AG04450 (cell line): ENCODE results near the gene GTF2A1L. TPM values are rescaled to one million over a fixed set of nuclear protein-coding genes. Genes with fewer than 3 reads are reported as not detected.
"Not testable (repeated sequence)": the region's sequence is repeated elsewhere in the genome, so short reads cannot be mapped to it uniquely, and the experiment has no call there.

ENCODE experiments used
- CTCF ChIA-PET: fragments of 300-600, 350-600 bp; formaldehyde crosslinking; extraction: SDS; loops from one replicate; lab custom pipeline; 2022; ENCODE audit warnings: antibody characterized with exemption, inconsistent platforms; lab: Charles Lee
- POLR2A ChIA-PET: fragments of 350-600 bp; formaldehyde crosslinking; extraction: SDS; loops from one replicate; lab custom pipeline; 2021; ENCODE audit warnings: antibody characterized with exemption, inconsistent platforms; lab: Yijun Ruan, JAX
- DNase-seq: peaks from one replicate; pipeline ENCODE4 v3.0.0-alpha.2; 2011; ENCODE audit warnings: low read depth, low spot score
- H3K27ac ChIP-seq: one replicate; pipeline ENCODE4 v1.5.1; 2012; ENCODE audit warnings: low read depth, low read length, control low read depth
- H3K27me3 ChIP-seq: one replicate; pipeline ENCODE4 v1.6.0; 2012; ENCODE audit warnings: low read length; ENCODE audit not compliant: control insufficient read depth, insufficient read depth
- H3K4me3 ChIP-seq: 2 replicates; pipeline ENCODE4 v1.5.1; 2011; ENCODE audit warnings: mild to moderate bottlenecking, low read depth, low read length, control low read depth
- H3K9me3 ChIP-seq: 2 replicates; pipeline ENCODE4 v1.5.1; 2012; ENCODE audit warnings: low read length; ENCODE audit not compliant: control insufficient read depth, insufficient read depth
- CTCF ChIP-seq: IDR thresholded peaks from 2 replicates; pipeline ENCODE4 v1.5.1; 2011; ENCODE audit warnings: low read depth, low read length, control low read depth, inconsistent platforms
- polyA plus RNA-seq: library from polyadenylated mRNA; depleted of rRNA; stranded (reverse); fragments of >200 nt; gene quantifications from 2 replicates; pipeline ENCODE4 v1.2.3, GENCODE V29; 2011

GTF2A1L gene
- polyA plus RNA-seq, 1 experiment: 0.19 TPM

GRCh38 chr2:48601349-48601748 is 16.3 kb upstream of the GTF2A1L start:
- no peak overlapping the region for H3K4me3 ChIP-seq
- CTCF ChIA-PET: interaction anchor here (0.9 to 2.4 kb wide), 4 partner anchors 10 to 1802 kb away, joined by 3 to 16 read pairs (median 7); no protein-coding TSS in a partner anchor
- TF ChIP-seq CTCF: peak; percentile 83
- no peaks in the 10 kb centered on the region for H3K9me3 ChIP-seq
- H3K27ac ChIP-seq: no peak overlapping the region
- no peaks in the 10 kb centered on the region for H3K27me3 ChIP-seq
- POLR2A ChIA-PET: no interaction called here
- DNase-seq: no peak

- ChIA-PET POLR2A (no interaction called here), CTCF (no interaction called here)
- no peaks in the 10 kb centered on the region for H3K9me3 ChIP-seq
- H3K27me3 ChIP-seq: no peaks in the 10 kb centered on the region
- H3K4me3 ChIP-seq: no peak overlapping the region
- no peak overlapping the region for H3K27ac ChIP-seq
- no peak for DNase-seq
- no peak for TF ChIP-seq CTCF
These were observed 12.0 kb upstream of the GTF2A1L start for GRCh38 chr2:48605482-48606175.

GRCh38 chr2:48607307-48608014 is 10.2 kb upstream of the GTF2A1L start:
- no peak for DNase-seq
- Histone ChIP-seq H3K4me3 (no peak overlapping the region), H3K27me3 (peaks cover 3% of the 10 kb centered on the region), H3K9me3 (no peaks in the 10 kb centered on the region), H3K27ac (no peak overlapping the region)
- 0 out of 2 replicates have a peak, but pooled peaks have one; percentile 1 for TF ChIP-seq CTCF
- POLR2A ChIA-PET: no interaction called here
- CTCF ChIA-PET: interaction anchor here (0.6 kb wide), 1 partner anchor 242 kb away, joined by 3 read pairs; no protein-coding TSS in a partner anchor

- Histone ChIP-seq H3K4me3 (no peak overlapping the region), H3K27me3 (peaks cover 3% of the 10 kb centered on the region), H3K27ac (no peak overlapping the region), H3K9me3 (peaks cover 11% of the 10 kb centered on the region; the same call in 1 of the 2 replicates)
- TF ChIP-seq CTCF: no peak
- ChIA-PET POLR2A (no interaction called here), CTCF (interaction anchor here (0.6 to 1.1 kb wide), 3 partner anchors 13 to 1789 kb away, joined by 3 to 4 read pairs (median 4); no protein-coding TSS in a partner anchor)
- no peak for DNase-seq
These were observed 4.4 kb upstream of the GTF2A1L start for GRCh38 chr2:48613211-48613610.

GRCh38 chr2:48614581-48614980 is 3.1 kb upstream of the GTF2A1L start:
- DNase-seq, H3K4me3 ChIP-seq, H3K27me3 ChIP-seq, CTCF ChIA-PET, POLR2A ChIA-PET, H3K27ac ChIP-seq: not testable (repeated sequence)
- H3K9me3 ChIP-seq: peaks cover 11% of the 10 kb centered on the region; the same call in 1 of the 2 replicates
